Measurements from ENCODE around the gene CORO6. TPM values are rescaled to one million over a fixed set of nuclear protein-coding genes. Genes with fewer than 3 reads are reported as not detected.
A peak's percentile ranks its signal among the peaks of the same experiment; 100 is the strongest.

Gene CORO6
- total RNA-seq, 1 donor from 2014 or later = 0.64 TPM

GRCh38 chr17:29591737-29592608 is 30.7 kb downstream of the CORO6 start:
- peak in 1 of 2 donors; percentile 89 for DNase-seq (ENCODE audit: low read depth in 2 of 2)

GRCh38 chr17:29591146-29591736 is 31.5 kb downstream of the CORO6 start:
- DNase-seq (ENCODE audit: low read depth in 2 of 2) = peak in 1 of 2 donors; percentile 83

GRCh38 chr17:29590411-29591145 is 32.1 kb downstream of the CORO6 start:
- DNase-seq (ENCODE audit: low read depth in 2 of 2) = peak in 1 of 2 donors; percentile 31

- DNase-seq (ENCODE audit: low read depth in 2 of 2) = peak in 1 of 2 donors; percentile 88
Measured at GRCh38 chr17:29589524-29590410, 32.9 kb downstream of the CORO6 start, which contains the start of gene GIT1. TSS of gene GIT1 (minus strand) at chr17:29589648. CDS start at chr17:29589378, 270 bp downstream.

GRCh38 chr17:29588562-29589411 is 33.9 kb downstream of the CORO6 start:
- DNase-seq (ENCODE audit: low read depth in 2 of 2) = peak in 1 of 2 donors; percentile 34

GRCh38 chr17:29588017-29588561 is 34.6 kb downstream of the CORO6 start:
- peak in 1 of 2 donors; percentile 33 for DNase-seq (ENCODE audit: low read depth in 2 of 2)

DNA sequence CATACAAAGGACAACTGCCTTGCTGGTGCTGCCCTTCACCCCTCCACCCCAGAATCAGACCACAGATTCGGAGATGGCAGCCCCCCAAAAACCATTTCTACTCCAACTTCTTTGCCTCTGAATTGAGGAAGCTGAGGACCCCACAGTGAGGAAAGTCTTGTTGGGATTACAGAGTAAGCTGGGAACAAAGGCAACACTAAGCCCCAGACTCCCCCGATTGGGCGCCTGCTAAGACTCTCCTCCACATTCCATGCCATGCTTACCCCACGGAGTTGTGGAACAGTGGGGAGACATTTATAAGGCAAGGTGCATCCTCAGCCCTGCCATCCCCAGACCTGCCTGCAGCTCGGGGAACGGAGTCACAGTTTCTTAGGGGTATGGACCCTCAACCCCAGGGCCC is 35.1 kb downstream of the CORO6 start:
- no peak for DNase-seq (ENCODE audit: low read depth in 2 of 2)

GRCh38 chr17:29586676-29587469 is 35.8 kb downstream of the CORO6 start:
- DNase-seq (ENCODE audit: low read depth in 2 of 2) = no peak

DNA sequence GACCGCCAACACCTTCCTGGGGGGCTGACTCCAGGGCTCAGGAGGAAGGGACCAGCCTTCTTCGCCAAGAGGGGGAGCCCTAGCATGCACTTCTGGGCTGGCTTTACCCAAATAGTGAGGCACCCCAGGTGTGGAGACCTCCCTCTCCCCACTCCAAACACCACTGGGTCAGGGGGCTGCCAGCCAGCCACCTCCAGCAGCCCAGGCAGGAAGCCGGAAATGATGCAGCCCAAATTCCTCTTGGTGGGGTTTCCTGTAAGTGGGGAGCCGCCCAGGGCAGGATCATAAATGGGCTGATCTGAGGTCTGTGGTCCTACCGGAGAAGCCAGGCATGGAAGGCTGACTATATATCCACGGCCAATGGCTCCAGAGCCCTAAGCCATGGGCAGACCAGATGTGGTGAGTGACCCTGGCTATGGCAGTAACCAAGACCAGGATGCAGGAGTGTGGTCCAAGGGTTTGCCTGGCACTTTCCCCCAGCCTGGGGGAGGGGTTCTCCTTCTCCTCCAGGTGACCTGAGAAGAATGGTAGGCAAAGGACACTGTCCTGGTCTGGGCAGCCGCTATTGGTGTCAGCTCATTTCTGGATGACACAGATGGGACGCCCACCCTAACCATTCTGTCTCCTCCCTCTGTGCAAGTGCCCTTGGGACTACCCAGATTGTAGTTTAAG is 37.5 kb downstream of the CORO6 start:
- peak; percentile 74 to 78 for DNase-seq (ENCODE audit: low read depth in 2 of 2)

- DNase-seq (ENCODE audit: low read depth in 2 of 2) = peak in 1 of 2 donors; percentile 23
Measured at GRCh38 chr17:29584452-29585079, 38.1 kb downstream of the CORO6 start.

DNA sequence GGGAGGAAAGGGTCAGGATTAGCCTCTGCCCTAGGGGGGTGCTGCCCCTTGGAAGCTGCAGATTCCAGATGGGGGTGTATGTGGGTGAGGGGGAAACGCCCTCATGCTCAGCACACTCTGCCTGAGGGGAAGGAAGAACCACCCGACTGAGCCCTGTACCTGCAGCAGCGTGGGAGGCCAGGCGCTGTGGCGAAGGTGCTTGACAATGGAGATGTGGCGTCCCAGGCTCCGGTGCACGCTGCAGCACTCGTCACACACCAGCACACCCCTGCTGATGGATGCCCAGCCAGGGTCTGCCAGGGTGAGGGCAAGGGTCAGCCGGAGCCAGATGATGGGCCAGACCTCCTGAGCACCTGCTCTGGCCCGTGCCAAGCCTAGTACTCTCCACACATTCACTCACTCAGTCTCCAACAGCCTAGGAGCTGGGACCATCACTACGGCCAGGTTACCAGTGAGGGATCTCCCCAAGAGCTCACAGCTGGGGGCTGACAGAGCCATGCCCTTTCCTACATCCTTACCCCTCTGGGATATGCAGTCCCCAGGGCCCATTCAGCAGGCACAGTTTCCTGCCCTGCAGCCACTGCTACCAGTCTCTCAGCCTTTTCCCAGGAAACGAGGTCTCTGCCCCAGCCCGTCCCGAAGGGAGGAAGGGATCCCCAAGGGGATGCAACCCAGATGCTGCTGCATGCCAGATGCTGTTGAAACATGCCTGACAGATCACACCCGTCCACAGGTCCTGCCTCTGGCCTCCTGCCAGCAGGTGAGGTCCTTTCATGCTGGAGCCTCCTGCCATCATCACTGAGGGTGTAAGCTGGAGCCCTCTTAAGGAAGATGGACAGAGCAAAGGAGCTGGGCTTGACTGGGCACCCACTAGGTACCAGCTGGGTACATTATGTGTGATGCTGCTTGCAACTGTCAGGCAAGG is 39.1 kb downstream of the CORO6 start:
- no peak for DNase-seq (ENCODE audit: low read depth in 2 of 2)

GRCh38 chr17:29582772-29583171 is 39.9 kb downstream of the CORO6 start:
- no peak for DNase-seq (ENCODE audit: low read depth in 2 of 2)

GRCh38 chr17:29582254-29582765 is 40.4 kb downstream of the CORO6 start:
- DNase-seq (ENCODE audit: low read depth in 2 of 2) = no peak

GRCh38 chr17:29581583-29582253 is 41.0 kb downstream of the CORO6 start:
- DNase-seq (ENCODE audit: low read depth in 2 of 2) = no peak

- DNase-seq (ENCODE audit: low read depth in 2 of 2) = peak; percentile 75 to 90
Measured at GRCh38 chr17:29579866-29580771, 42.6 kb downstream of the CORO6 start.
